Hepatic stellate cell (primary cell): ENCODE results near the gene CSNK2A1.
A peak's percentile ranks its signal among the peaks of the same experiment; 100 is the strongest.

Experiments used
- DNase-seq: peaks from one replicate; pipeline ENCODE4 v3.0.0; 2011; ENCODE audit warnings: low spot score

The CSNK2A1 gene

DNA sequence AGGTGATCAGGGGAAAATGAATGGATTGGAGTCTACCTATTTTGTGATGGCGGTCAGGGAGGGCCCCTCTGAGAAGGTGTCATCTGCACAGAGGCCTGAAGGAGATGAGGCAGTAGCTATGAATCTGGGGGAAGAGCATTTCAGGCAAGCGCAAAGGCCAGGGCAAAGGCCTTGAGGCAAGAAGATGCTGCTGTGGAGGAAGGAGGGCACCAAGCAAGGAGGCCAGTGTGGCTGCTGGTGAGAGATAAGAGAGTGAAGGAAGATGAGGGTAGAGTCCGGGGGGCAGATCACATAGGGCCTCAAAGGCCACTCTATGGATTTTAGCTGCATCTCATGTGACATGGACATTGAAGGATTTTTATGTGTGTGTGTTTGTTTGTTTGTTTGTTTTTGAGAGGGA, 20.6 kb upstream of the CSNK2A1 start:
- DNase-seq: no peak

- DNase-seq: no peak
These were observed 19.6 kb upstream of the CSNK2A1 start for GRCh38 chr20:563187-563586.

DNA sequence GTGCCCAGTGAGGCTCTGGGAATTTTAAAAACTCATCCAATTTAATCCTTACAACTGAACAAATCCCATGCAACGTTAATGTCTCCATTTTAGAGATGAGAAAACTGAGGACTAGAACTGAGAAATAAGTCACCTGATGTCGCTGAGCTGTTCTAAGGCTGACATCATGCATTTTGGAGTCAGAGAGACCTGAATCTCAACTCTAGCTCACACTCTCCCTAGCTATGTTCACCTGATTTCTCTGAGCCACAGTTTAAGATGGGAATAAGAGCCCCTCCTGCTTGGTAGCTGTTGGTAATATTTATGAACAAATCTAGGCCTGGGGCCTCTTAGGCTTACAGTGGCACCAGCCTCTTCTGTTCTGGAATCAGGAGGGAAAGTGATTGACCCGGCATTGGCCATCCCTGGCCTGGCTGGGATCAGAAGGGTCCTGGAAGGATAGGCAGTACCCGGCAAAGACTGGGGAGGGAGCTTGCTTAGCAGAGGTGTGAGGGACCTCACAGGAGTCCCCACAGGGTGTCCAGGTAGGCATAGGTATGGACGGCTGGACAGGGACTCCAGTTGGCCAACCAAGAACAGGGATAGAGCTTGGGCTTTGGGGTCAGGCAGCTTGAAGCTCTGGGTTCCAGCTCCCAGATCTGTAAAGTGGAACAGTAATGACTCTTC, 18.8 kb upstream of the CSNK2A1 start:
- DNase-seq: no peak

GRCh38 chr20:561437-562231, 18.0 kb upstream of the CSNK2A1 start:
- DNase-seq: peak; percentile 70

GRCh38 chr20:560680-561079, 17.1 kb upstream of the CSNK2A1 start:
- no peak for DNase-seq

DNA sequence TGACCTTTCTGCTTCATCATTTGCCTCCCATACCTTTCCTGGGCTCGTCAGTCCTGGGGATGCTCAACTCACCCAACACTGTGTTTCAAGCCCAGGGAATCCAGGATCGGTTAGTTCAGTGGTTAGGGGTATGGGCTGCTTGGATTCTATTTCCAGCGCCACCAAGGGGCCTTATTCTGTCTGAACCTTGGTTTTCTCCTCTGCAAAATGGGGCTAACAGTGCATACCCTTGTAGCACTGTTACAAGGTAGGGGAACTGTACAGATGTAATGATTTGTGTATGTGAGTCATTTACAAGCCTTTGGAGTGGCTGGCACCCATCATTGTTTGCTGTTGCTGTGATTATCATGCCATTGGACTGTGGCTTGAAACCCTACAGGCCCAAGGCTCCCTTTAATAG, 14.5 kb upstream of the CSNK2A1 start:
- no peak for DNase-seq

- DNase-seq: no peak
These were observed 13.4 kb upstream of the CSNK2A1 start for GRCh38 chr20:556984-557383.

DNA sequence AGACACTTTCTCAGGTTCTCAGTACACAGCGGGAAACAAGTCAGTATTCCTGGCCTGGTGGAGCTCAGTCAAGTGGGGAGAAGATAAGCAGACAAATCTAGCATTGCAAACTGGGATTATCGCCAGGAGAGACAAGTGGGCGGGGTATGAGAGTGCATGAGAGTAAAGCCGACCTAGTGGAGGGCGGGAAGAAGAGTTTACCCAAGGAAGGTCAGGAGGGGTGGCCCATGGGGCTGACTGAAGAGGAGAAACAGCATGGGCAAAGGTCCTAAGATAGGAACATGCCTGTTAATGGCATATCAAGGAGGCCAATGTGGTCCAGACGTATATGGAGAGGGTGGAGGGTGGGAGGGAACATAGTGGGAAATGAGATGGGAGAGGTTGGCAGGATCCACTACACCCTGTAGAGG, 12.4 kb upstream of the CSNK2A1 start:
- no peak for DNase-seq

- DNase-seq: no peak
These were observed 7.0 kb upstream of the CSNK2A1 start for GRCh38 chr20:550611-551010.

- no peak for DNase-seq
These were observed 6.3 kb upstream of the CSNK2A1 start for GRCh38 chr20:549722-550496.

DNA sequence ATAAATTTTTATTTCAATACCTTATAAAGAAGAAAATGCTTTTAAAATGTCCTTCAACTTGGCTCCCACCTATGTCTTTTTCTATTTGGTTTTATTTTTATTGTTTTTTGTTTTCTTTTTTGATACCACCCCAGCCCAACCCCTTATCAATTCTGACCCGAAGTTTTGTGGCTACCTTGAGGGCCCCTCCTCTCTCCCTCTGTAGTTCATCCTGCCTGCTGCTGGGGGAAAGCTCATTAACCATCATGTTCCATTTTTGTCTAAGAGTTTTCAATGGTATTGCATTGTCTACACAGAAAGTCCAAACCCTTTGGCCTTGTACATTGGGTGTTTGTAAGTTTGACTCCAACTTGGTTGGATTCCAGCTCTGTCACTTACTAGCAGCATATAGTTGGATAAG, 5.3 kb upstream of the CSNK2A1 start:
- no peak for DNase-seq

DNA sequence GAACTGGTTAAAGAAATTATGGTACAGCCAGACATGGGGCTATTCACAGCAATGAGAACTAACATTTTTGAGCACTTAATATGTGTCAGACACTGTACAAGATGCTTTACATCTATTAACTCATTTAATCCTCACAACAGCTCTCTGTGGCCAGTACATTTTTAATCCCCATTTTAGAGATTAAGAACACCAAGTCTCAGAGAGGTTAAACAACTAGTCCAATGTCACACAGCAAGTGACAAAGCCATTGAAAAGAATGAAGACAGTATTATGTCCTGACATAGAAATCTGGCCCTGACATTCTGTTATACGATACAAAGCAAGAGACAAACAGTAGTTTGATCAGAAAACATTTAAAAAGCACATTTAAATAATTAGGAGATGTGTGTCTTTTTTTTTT, 3.8 kb upstream of the CSNK2A1 start:
- DNase-seq: no peak

GRCh38 chr20:546353-546752, 2.8 kb upstream of the CSNK2A1 start:
- DNase-seq: no peak

DNA sequence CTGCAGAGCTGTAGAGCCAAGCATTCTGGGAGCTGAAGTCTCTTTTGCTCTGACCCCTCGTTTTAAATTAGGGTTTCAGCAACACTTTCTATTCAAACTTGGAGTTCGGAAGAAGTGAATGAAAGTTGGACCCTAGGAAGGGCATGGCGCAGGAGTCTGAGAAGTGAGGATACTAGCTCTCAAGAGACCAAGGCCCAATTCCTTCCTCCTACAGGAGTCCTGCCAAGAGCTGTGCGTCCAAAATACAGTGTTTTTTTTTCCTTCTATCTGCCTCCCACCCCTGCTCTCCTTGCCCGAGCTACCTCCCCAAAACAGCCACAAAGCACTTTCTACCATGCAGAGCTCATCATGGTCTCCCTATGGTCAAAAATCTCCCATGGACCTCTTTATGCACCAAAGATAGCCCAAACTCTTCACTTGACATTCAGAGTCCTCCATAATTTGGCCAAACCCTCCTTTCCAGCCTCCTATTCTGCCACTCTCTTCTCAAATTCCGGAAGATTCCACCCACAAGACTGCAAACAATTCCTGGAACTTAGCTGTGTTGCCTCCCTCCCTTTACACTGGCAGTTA, 649 bp upstream of the CSNK2A1 start:
- DNase-seq: no peak

- peak; percentile 18 for DNase-seq
These were observed 717 bp downstream of the CSNK2A1 start for GRCh38 chr20:542777-543368.

DNA sequence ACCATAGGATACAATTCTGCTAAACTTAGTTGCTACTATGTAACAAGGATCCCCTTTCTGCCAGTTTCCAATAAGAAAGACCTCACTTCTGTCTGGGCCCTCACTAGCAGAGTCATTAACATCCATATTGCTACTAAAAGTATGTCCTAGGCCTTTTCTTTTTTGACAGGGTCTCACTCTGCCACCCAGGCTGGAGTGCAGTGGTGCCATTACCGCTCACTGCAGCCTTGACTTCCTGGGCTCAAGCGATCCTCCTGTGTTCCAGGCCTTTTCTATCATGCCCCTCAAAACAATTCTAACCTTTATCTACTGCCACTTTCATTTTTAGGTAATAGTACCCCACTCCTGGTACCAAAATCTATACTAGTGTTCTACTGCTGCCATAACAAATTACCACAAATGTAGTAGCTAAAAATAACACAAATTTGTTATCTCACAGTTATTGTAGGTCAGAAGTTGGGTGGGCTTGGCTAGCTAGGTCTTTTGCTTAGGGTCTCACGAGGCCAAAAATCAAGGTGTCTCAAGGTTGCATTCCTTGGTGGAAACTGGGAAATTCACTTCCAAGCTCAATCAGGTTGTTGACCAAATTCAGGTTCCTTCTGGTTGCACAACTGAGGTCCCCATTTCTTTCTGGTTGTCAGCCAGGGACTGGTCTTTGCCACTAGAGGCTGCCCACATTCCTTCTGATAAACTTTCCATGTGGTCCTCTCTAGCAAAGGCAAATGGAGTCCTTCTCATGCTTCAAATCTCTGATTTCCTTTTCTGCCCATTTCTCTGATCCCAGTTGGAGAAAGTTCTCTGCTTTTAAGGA, 3.0 kb downstream of the CSNK2A1 start:
- DNase-seq: no peak

DNA sequence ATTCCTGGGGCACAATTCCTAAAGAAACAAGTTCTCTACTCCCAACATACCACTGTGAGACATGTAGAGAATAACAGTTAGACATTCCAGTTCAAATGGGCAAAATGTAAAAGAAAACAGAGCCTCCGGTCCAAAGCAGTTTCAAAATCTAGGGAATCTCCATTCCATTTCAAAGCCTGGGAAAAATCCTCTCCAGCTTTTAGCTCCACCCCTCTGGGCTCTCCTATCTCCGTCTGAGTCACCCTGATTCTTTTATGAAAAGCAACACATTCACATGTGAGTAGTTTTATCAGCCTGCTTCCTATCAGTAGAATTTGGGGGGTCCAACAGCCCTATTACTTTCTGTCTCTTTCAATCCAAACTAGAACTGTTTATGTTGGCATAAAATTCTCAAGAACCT, 3.7 kb downstream of the CSNK2A1 start:
- peak; percentile 69 for DNase-seq

GRCh38 chr20:539191-539590, 4.4 kb downstream of the CSNK2A1 start:
- DNase-seq: no peak

GRCh38 chr20:537983-538382, 5.6 kb downstream of the CSNK2A1 start:
- DNase-seq: no peak

- DNase-seq: no peak
These were observed 7.1 kb downstream of the CSNK2A1 start for GRCh38 chr20:536426-537010.

DNA sequence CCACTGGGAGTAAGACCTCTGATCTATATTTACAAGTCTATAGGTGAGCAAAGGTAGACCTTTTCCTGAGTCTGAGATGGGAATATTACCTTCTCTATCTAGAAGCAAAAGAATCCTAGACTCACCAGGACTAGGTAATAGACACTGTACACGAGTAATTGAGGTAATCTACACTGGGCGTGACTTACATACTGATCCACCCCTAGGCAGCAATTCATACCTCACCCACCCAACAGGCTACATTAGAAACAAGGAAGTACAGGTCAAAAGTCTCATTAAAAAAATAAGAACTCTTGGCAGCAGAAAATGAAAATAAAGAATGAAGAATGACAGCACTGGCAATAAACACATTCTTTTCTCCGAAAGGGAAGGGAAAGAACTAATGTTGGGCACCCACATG, 7.6 kb downstream of the CSNK2A1 start:
- DNase-seq: no peak
